GM19099 (cell line): ENCODE data around the gene CXCL13.

Source experiments
- POLR2A ChIP-seq: IDR thresholded peaks from 3 replicates; pipeline ENCODE4 v1.6.1; 2011; ENCODE audit warnings: low read depth; ENCODE audit not compliant: insufficient read length; ENCODE audit errors: extremely low read depth

The CXCL13 gene

DNA sequence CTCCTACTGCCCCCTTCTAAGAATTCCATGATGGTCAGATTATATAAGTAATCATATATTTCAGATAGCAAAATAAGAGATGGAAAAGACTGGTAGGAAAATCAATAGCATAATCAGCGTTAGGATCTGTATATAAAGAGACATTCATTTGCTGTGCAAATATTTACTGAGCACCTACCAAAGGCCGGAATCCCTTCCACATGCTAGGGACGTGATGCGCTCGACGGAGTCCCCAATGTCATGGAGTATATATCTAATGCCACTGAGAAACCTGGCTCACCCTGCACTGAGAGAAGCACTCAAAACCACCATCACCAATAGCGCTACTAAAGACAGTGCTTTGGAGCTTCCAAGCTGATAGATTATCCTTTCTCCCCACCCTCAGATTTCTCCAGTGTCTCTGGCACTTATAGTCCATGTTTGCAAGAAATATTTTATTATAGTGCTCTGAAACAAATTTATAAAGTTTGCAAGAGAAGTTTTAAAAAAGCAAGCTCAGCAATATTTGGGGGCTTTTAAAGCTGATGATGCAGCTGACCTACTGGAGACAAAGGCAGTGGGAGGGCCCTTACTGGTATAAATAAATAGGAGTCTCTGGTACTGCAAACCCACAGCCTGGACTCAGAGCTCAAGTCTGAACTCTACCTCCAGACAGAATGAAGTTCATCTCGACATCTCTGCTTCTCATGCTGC, at the start of gene CXCL13:
TSS of gene CXCL13 (plus strand) at position 611 of the 693 bp plus-strand sequence. CDS start at position 657, 46 bp downstream.
- no peak for TF ChIP-seq POLR2A

DNA sequence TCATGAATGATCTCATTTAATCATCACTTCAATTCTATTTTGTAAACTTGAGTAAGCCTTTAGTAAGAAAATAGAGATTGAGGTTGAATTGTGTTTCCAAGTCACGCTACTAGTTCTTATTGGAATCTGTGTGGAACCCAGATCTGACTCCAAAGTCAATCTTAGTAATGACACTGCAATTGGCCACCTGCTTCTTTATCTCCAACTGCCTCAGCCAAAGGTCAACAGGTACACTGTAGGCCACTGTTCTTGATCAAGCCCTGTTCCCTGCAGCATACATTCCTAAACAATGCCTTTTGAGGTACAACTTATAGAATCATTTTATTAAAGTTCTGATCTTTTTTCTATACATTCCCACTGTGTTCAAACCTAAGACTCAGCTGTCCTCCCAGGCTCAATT, 45.5 kb upstream of the CXCL13 start:
- no peak for TF ChIP-seq POLR2A

GRCh38 chr4:77564231-77564630, 41.4 kb upstream of the CXCL13 start:
- no peak for TF ChIP-seq POLR2A

DNA sequence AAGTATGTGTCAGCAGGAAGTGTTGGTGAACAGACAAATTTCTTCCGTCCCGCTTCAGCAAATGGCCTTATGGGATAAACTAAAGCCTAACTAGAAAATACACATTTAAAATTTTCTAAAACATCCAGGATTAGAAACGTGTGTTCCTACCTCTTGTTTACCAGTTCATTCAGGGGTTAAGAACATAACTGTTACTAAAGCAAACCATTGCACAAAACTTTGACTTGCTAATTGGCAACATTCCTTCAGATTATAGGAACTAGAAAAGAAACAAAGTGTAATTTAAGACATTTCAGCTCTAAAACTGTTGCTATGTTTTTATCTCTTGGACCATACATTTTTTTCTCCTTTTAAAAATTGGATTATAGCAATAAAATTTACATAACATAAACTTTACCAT, 39.5 kb upstream of the CXCL13 start:
- TF ChIP-seq POLR2A, result no peak

DNA sequence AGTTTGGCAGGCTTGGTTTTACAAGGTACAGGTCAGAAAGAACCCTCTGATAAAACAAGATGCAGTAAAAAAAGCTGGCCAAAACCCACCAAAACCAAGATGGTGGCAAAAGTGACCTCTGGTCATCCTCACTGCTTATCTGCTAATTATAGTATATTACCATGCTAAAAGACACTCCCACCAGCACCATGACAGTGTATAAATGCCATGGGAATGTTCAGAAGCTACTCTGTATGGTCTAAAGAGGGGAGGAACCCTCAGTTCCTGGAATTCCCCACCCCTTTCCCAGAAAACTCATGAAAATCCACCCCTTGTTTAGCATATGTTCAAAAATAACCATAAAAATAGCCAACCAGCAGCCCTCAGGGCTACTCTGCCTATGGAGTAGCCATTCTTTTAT, 38.1 kb upstream of the CXCL13 start:
- no peak for TF ChIP-seq POLR2A

DNA sequence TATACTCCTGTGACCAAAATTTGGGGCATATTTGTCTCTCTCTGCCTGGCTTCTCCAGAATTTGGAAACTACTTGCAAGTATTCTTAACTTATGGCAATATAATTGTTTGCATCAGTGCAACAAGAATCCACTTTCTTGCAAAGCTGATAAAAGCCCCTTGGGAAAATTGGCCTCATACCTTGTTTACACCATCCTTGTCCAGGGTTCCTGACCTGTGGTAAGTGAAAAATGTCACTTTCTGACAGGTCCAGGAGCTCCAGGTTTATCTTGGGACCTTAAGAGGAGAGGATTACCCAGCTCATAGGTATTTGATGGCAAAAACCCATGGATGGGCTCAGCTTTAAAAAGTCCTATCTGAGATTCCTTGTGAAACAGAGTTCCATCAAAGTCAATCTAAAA, 29.3 kb upstream of the CXCL13 start:
- no peak for TF ChIP-seq POLR2A

DNA sequence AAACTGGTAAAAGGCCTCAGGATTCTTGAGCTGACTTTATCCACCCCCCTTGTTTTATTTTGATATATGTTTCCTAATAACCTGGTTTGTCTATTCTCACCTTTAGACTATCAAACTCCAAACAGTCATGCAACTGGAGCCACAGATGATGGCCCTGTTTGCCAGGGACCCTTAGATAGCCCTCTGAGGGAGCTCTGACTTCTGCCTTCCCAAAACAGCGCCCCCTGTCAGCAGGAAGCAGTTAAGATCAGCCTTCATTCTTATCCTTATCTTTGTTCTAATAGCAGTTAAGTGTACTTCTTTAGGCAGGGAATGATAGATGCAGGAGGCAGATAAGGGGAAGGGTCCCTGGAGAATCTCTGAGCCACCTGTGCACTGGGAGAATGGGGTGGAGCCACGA, 27.5 kb upstream of the CXCL13 start:
- TF ChIP-seq POLR2A, result no peak

- no peak for TF ChIP-seq POLR2A
Observed at GRCh38 chr4:77579406-77580076, 26.1 kb upstream of the CXCL13 start.

GRCh38 chr4:77581724-77582123, 23.9 kb upstream of the CXCL13 start:
- no peak for TF ChIP-seq POLR2A

GRCh38 chr4:77582156-77582555, 23.5 kb upstream of the CXCL13 start:
- TF ChIP-seq POLR2A, result no peak

DNA sequence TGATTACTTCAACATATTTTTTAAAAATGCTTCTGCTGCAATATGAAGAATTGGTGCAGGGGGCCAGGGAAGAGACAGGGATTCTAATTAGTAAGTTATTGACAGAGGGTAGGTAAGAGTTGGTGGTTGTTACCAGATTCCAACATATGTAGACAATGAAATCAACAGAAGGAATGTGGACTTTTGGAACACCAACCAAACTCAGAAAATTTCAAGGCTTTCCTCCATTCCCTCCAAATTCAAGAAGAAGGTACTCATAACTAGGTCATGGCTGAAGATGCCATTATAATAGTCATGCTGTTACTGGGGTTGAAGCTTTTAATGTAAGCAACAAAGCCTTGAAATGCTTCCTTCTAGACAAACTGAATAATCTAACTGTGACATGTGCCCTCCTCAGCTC, 22.9 kb upstream of the CXCL13 start:
- TF ChIP-seq POLR2A, result no peak

GRCh38 chr4:77586951-77587383, 18.7 kb upstream of the CXCL13 start:
- no peak for TF ChIP-seq POLR2A

DNA sequence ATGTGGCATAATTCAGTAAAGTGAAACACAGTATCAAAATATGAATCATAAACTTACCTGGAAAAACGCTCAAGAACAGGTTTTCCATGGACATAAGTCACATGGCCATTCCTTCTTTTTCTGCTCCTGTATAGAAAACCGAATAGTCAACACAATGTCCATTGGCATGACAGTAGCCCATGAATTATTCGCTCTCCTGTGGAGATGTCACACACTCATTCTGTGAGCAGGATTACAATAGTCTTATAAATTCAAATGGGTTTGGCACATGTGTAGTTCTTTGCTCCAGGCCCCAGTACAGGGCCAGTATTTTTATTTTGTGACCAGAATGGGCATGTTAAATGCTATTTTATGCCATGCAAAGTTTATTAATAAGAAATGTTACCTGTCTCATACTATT, 15.1 kb upstream of the CXCL13 start:
- TF ChIP-seq POLR2A, result no peak

DNA sequence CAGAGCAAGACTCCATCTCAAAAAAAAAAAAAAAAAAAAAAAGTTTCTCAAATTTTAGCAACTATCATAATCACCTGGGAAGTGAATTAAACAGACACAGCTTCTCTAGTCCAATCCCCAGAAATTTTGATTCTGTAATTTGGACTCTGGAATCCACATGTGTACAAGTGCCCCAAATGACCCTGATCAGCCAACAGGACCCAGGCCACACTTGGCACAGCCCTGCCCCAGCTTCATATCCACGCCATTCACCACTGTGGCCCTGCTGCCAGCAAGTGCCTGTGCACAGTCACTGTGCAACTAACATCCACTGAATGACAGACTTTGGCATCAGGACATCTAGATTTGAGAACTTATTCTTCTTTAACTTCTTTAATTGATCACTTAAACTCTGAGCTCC, 14.1 kb upstream of the CXCL13 start:
- no peak for TF ChIP-seq POLR2A

- TF ChIP-seq POLR2A, result no peak
Observed at GRCh38 chr4:77593101-77593500, 12.5 kb upstream of the CXCL13 start.

DNA sequence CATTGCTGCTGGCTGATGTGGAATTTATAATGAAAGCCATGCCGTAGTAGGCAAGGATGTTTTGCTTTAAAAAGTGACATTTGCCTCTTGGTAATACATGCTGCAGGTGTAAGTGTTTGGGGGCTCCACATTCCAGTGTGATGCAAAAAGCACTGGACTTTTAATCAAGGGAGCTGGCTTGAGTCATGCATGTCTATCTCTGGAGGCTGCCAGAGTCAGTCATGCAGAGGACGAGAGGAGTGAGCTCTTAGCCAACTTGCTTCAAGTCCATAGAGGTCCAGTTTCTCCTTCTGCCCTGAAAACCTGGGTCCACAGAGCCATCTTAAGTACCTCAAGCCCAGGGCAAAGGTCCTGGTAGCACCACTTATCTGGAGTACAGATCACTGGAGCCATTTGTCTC, 11.6 kb upstream of the CXCL13 start:
- TF ChIP-seq POLR2A, result no peak
